HUES64 (cell line): ENCODE measurements around the gene GALK2.

Experiments
- H3K27ac ChIP-seq: 2 replicates; pipeline ENCODE4 v1.7.0; 2013; ENCODE audit warnings: low read depth, low read length, inconsistent platforms
- H3K27me3 ChIP-seq: 2 replicates; pipeline ENCODE4 v1.6.1; 2013; ENCODE audit warnings: mild to moderate bottlenecking, low read length; ENCODE audit not compliant: insufficient read depth
- H3K36me3 ChIP-seq: 2 replicates; pipeline ENCODE4 v1.6.1; 2013; ENCODE audit warnings: mild to moderate bottlenecking, low read length; ENCODE audit not compliant: insufficient read depth
- H3K4me1 ChIP-seq: 2 replicates; pipeline ENCODE4 v1.6.1; 2013; ENCODE audit warnings: mild to moderate bottlenecking, low read length, moderate library complexity; ENCODE audit not compliant: insufficient read depth
- H3K4me3 ChIP-seq: 2 replicates; pipeline ENCODE4 v1.5.1; 2013; ENCODE audit warnings: mild to moderate bottlenecking, low read length, moderate library complexity
- H3K9ac ChIP-seq: 2 replicates; pipeline ENCODE4 v1.6.1; 2013; ENCODE audit warnings: mild to moderate bottlenecking, low read depth, low read length
- H3K9me3 ChIP-seq: 2 replicates; pipeline ENCODE4 v1.6.1; 2013; ENCODE audit warnings: low read depth, low read length; ENCODE audit not compliant: insufficient read depth
- WGBS: fragments of 150-250, 120-280 bp; methylation state at CpG from one replicate; pipeline ENCODE4 v1.1.7; 2013; ENCODE audit warnings: missing lambda C conversion rate; 5-methylcytosine and 5-hydroxymethylcytosine counted together

Gene GALK2

GRCh38 chr15:49225572-49226281 is 55.7 kb downstream of the GALK2 start:
- no peaks in the 10 kb centered on the region for H3K27me3 ChIP-seq
- H3K9me3 ChIP-seq, result no peaks in the 10 kb centered on the region; the same call in 1 of the 2 replicates
- H3K9ac ChIP-seq, result no peak overlapping the region
- H3K36me3 ChIP-seq, result no peaks in the 10 kb centered on the region
- peaks cover 7% of the 10 kb centered on the region for H3K4me1 ChIP-seq
- H3K27ac ChIP-seq, result 0 out of 2 replicates have a peak overlapping the region, but pooled peaks have one; percentile 12
- H3K4me3 ChIP-seq, result no peak overlapping the region
- WGBS, result 88% methylated on average over 3 of the region's 3 CpGs

GRCh38 chr15:49227602-49228001 is 57.6 kb downstream of the GALK2 start:
- H3K36me3 ChIP-seq, result no peaks in the 10 kb centered on the region
- H3K4me1 ChIP-seq, result peaks cover 15% of the 10 kb centered on the region
- H3K9me3 ChIP-seq, result no peaks in the 10 kb centered on the region; the same call in 1 of the 2 replicates
- no peak overlapping the region for H3K4me3 ChIP-seq
- H3K9ac ChIP-seq, result no peak overlapping the region
- H3K27me3 ChIP-seq, result no peaks in the 10 kb centered on the region
- no peak overlapping the region for H3K27ac ChIP-seq

- Histone ChIP-seq H3K9me3 (no peaks in the 10 kb centered on the region; the same call in 1 of the 2 replicates), H3K4me1 (peaks cover 17% of the 10 kb centered on the region), H3K27me3 (no peaks in the 10 kb centered on the region), H3K27ac (no peak overlapping the region), H3K9ac (no peak overlapping the region), H3K36me3 (no peaks in the 10 kb centered on the region), H3K4me3 (no peak overlapping the region)
- 94% methylated on average over 5 of the region's 5 CpGs for WGBS
Observed at GRCh38 chr15:49229922-49230321, 59.9 kb downstream of the GALK2 start.

GRCh38 chr15:49232236-49232806 is 62.3 kb downstream of the GALK2 start:
- Histone ChIP-seq H3K27ac (peak overlapping the region; percentile 61; the same call in 1 of the 2 replicates), H3K36me3 (no peaks in the 10 kb centered on the region), H3K9me3 (no peaks in the 10 kb centered on the region; the same call in 1 of the 2 replicates), H3K4me1 (peaks cover 20% of the 10 kb centered on the region; the same call in 1 of the 2 replicates), H3K4me3 (no peak overlapping the region), H3K27me3 (no peaks in the 10 kb centered on the region), H3K9ac (no peak overlapping the region)
- WGBS, result 62% methylated on average over 2 of the region's 2 CpGs

GRCh38 chr15:49235446-49236124 is 65.5 kb downstream of the GALK2 start:
- H3K9ac ChIP-seq, result no peak overlapping the region
- H3K4me1 ChIP-seq, result peaks cover 31% of the 10 kb centered on the region

GRCh38 chr15:49236869-49237268 is 66.8 kb downstream of the GALK2 start:
- Histone ChIP-seq H3K4me1 (peaks cover 29% of the 10 kb centered on the region), H3K9me3 (no peaks in the 10 kb centered on the region), H3K4me3 (no peak overlapping the region), H3K36me3 (no peaks in the 10 kb centered on the region), H3K27me3 (no peaks in the 10 kb centered on the region), H3K9ac (no peak overlapping the region), H3K27ac (no peak overlapping the region)

More at GRCh38 chr15:49235446-49236124, 65.5 kb downstream of the GALK2 start:
- Histone ChIP-seq H3K9me3 (no peaks in the 10 kb centered on the region), H3K27me3 (no peaks in the 10 kb centered on the region), H3K4me3 (no peak overlapping the region), H3K27ac (no peak overlapping the region), H3K36me3 (no peaks in the 10 kb centered on the region)
- 48% methylated on average over 3 of the region's 3 CpGs for WGBS

GRCh38 chr15:49238342-49238741 is 68.3 kb downstream of the GALK2 start:
- H3K27ac ChIP-seq, result no peak overlapping the region
- H3K36me3 ChIP-seq, result no peaks in the 10 kb centered on the region
- H3K27me3 ChIP-seq, result no peaks in the 10 kb centered on the region
- H3K4me1 ChIP-seq, result peaks cover 27% of the 10 kb centered on the region
- no peak overlapping the region for H3K9ac ChIP-seq
- H3K4me3 ChIP-seq, result no peak overlapping the region
- H3K9me3 ChIP-seq, result no peaks in the 10 kb centered on the region
- 71% methylated on average over 2 of the region's 2 CpGs for WGBS

GRCh38 chr15:49239105-49239504 is 69.1 kb downstream of the GALK2 start:
- H3K4me1 ChIP-seq, result peaks cover 27% of the 10 kb centered on the region
- H3K9me3 ChIP-seq, result no peaks in the 10 kb centered on the region
- H3K9ac ChIP-seq, result no peak overlapping the region
- 88% methylated on average over 1 of the region's 1 CpG for WGBS
- no peaks in the 10 kb centered on the region for H3K36me3 ChIP-seq
- H3K27ac ChIP-seq, result no peak overlapping the region
- H3K27me3 ChIP-seq, result no peaks in the 10 kb centered on the region
- no peak overlapping the region for H3K4me3 ChIP-seq

GRCh38 chr15:49242820-49243219 is 72.8 kb downstream of the GALK2 start:
- Histone ChIP-seq H3K9ac (no peak overlapping the region), H3K27ac (no peak overlapping the region), H3K4me1 (peaks cover 22% of the 10 kb centered on the region), H3K27me3 (no peaks in the 10 kb centered on the region), H3K9me3 (no peaks in the 10 kb centered on the region), H3K36me3 (no peaks in the 10 kb centered on the region), H3K4me3 (no peak overlapping the region)
- WGBS, result 66% methylated on average over 2 of the region's 2 CpGs

GRCh38 chr15:49247556-49248110 is 77.6 kb downstream of the GALK2 start:
- H3K4me3 ChIP-seq, result no peak overlapping the region
- no peak overlapping the region for H3K27ac ChIP-seq
- H3K27me3 ChIP-seq, result no peaks in the 10 kb centered on the region
- H3K9me3 ChIP-seq, result peaks cover 13% of the 10 kb centered on the region; the same call in 1 of the 2 replicates
- H3K36me3 ChIP-seq, result no peaks in the 10 kb centered on the region
- H3K9ac ChIP-seq, result no peak overlapping the region
- peaks cover 15% of the 10 kb centered on the region for H3K4me1 ChIP-seq

- Histone ChIP-seq H3K27me3 (no peaks in the 10 kb centered on the region), H3K9ac (no peak overlapping the region), H3K27ac (0 out of 2 replicates have a peak overlapping the region, but pooled peaks have one; percentile 15), H3K36me3 (no peaks in the 10 kb centered on the region), H3K4me1 (peaks cover 10% of the 10 kb centered on the region; the same call in 1 of the 2 replicates), H3K4me3 (no peak overlapping the region), H3K9me3 (peaks cover 13% of the 10 kb centered on the region; the same call in 1 of the 2 replicates)
- WGBS, result 100% methylated on average over 1 of the region's 1 CpG
Observed at GRCh38 chr15:49248291-49248690, 78.2 kb downstream of the GALK2 start.
